Upper lobe of left lung (tissue), 4 donors: ENCODE measurements around the gene PCDHGA12.
"Not testable (repeated sequence)": the region's sequence is repeated elsewhere in the genome, so short reads cannot be mapped to it uniquely, and the experiment has no call there.

ENCODE experiments used
- CTCF ChIP-seq, 6 experiments: fragments of 450-650 bp in 4 of 6; fragments of 200-600 bp in 2 of 6; sonication (generic) in 2 of 6; IDR thresholded peaks; one replicate each; pipeline ENCODE4 v1.5.1; 2016 to 2019; ENCODE audit warnings: antibody characterized with exemption in 6 of 6
- POLR2A ChIP-seq, 4 donors: fragments of 450-650 bp; IDR thresholded peaks; one replicate each; pipeline ENCODE4 v1.5.1; 2016 to 2017; ENCODE audit warnings: antibody characterized with exemption in 4 of 4, mild to moderate bottlenecking in 2 of 4
- POLR2AphosphoS5 ChIP-seq, 2 donors: sonication (generic); formaldehyde crosslinking; IDR thresholded peaks; one replicate each; pipeline ENCODE4 v1.5.1; 2017; ENCODE audit warnings: antibody characterized with exemption in 2 of 2

DNA sequence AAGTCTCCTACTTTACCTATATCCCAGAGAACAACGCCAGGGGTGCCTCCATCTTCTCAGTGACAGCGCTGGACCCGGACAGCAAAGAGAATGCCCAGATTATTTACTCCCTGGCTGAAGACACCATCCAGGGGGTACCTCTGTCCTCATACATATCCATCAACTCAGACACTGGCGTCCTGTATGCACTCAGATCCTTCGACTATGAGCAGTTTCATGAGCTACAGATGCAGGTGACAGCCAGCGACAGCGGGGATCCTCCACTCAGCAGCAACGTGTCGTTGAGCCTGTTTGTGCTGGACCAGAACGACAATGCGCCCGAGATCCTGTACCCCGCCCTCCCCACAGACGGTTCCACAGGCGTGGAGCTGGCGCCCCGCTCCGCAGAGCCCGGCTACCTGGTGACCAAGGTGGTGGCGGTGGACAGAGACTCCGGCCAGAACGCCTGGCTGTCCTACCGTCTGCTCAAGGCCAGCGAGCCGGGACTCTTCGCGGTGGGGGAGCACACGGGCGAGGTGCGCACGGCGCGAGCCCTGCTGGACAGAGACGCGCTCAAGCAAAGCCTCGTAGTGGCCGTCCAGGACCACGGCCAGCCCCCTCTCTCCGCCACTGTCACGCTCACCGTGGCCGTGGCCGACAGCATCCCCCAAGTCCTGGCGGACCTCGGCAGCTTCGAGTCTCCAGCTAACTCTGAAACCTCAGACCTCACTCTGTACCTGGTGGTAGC, 15.6 kb upstream of the PCDHGA12 start:
- TF ChIP-seq CTCF, POLR2AphosphoS5, POLR2A (IDR thresholded peaks at IDR 0.05): not testable (repeated sequence)
